GM21576 (cell line): ENCODE data around the gene GREB1.

Source experiments
- ATAC-seq: cut with Tn5 transposase; IDR thresholded peaks from one replicate; pipeline ENCODE4 v1.9.1; 2021; ENCODE audit warnings: mild to moderate bottlenecking, moderate library complexity; ENCODE audit not compliant: unreplicated experiment

Gene GREB1

GRCh38 chr2:11533278-11534070 lies at the start of gene GREB1:
TSS of gene GREB1 (plus strand) at chr2:11534045. CDS start at chr2:11556615, 22,570 bp downstream.
- ATAC-seq: no peak

- ATAC-seq: no peak
These were observed 45.0 kb upstream of the GREB1 start for GRCh38 chr2:11488809-11489208.

DNA sequence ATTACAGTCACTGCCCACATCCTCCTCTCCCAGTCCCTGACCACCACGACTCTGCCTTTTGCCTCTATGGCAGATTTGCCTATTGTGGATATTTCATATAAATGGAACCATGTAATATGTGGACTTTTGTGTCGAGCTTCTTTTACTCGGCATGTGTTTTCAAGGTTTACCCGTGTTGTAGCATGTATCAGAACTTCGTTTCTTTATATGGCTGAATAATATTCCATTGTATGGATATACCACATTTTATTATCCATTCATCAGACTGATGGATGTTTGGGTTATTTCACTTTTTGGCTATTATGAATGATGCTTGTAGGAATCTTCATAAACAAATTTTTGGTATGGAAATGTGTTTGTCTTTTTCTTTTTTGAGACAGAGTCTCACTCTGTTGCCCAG lies 43.7 kb upstream of the GREB1 start:
- ATAC-seq: no peak

- no peak for ATAC-seq
These were observed 42.4 kb upstream of the GREB1 start for GRCh38 chr2:11491348-11491933.

GRCh38 chr2:11492244-11492643 lies 41.6 kb upstream of the GREB1 start:
- ATAC-seq: no peak

DNA sequence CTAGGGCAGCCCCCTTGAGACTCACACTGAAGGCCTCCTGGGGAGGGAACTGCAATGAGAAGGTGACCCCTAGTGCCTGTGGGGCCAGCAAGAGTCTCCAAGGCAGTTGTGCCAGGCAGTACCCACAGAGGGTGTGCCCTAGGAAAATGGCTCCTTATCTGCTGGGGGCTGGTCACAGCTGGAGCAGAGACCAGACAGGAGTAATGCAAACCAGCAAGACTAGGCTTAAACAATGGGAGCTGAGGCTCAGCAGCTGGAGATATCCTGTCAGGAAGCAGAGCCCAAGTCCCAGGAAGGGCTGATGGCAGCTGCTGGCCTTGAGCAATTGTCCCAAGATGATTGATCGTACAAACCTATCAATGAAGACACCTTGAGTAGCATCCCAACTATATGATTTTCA lies 41.1 kb upstream of the GREB1 start:
- no peak for ATAC-seq

DNA sequence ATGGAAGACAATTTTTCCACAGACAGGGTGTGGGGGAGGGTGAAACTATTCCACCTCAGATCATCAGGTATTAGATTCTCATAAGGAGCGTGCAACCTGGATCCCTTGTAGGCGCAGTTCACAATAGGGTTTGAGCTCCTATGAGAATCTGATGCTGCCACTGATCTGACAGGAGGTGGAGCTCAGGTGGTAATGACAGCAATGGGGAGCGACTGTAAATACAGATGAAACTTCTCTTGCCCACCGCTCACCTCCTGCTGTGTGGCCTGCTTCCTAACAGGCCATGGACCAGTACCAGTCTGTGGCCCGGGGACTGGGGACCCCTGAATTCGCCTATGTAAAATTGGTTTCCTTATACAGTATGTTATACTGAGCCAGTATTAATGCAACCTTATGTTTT lies 40.6 kb upstream of the GREB1 start:
- no peak for ATAC-seq

DNA sequence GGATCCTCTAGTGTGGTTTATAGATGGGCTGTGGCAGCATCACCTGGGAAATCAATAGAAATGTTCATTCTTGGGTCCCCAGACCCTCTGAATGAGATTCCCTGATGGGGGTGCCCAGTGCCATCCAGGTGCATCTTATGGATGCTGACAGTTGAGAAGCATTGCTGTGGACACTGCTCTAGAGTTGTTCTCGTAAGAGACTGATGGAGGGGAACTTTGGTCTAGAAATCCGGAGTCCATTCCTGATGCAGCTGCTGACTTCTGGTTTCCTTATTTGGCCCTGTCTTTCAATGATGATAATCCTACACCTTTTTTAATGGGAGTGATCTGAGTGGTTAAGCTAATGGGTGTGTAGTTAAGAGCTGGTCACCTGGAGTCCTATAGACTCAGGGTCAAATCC lies 39.5 kb upstream of the GREB1 start:
- ATAC-seq: no peak

GRCh38 chr2:11495844-11496681 lies 37.8 kb upstream of the GREB1 start:
- ATAC-seq: no peak

DNA sequence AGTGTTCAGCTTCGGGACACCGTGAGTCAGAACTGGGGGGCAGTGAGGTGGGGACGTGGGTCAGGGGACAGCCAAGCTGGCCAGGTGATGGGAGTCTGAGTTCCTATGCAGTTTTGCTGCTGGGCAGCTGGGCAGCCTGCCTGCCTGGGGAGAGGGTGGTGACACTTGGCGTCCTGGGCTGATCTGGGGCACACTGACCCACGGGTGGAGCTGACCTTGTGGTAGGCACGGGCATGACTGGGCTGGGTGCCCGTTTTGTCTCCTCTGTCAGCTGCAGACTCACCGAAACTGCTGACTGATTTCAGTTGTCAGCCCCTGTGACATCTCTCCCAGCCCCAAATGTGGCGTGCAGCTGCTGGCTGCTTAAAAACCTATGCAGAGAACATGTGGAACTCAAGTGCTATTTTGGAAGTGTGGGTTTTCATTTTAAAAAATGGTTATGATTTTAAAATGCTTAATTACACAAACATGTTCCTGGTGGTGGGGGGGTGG lies 35.3 kb upstream of the GREB1 start:
- peak; percentile 91 for ATAC-seq

- ATAC-seq: no peak
These were observed 34.6 kb upstream of the GREB1 start for GRCh38 chr2:11499081-11499743.

DNA sequence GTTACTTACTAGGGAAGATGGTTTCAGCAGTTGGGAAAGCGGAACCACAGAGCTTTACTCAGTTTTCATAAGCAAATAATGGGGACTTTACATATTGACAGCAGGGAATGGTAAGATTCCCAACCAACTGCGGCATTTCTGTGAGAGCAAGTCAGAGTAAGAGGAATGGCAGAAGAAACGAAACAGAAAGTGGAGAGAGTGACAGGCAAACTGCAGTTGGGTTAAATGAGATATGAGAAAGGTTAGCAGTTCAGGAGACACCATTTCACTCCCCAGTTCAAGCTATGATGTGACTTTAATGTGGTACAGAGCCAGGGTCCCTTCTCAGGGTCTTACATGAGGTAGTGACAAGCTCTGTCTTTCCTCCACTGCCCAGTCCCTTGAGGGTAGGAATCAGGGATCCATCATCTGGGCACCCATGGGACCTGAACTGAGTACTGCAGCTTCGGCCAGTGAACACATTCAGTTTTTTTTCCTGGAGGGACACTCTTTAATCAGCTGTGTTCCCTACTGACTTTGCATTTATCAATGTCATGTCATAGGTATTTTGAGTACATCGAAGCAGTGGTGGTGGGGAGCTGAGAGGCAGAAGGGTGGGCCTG lies 33.0 kb upstream of the GREB1 start:
- ATAC-seq: no peak

DNA sequence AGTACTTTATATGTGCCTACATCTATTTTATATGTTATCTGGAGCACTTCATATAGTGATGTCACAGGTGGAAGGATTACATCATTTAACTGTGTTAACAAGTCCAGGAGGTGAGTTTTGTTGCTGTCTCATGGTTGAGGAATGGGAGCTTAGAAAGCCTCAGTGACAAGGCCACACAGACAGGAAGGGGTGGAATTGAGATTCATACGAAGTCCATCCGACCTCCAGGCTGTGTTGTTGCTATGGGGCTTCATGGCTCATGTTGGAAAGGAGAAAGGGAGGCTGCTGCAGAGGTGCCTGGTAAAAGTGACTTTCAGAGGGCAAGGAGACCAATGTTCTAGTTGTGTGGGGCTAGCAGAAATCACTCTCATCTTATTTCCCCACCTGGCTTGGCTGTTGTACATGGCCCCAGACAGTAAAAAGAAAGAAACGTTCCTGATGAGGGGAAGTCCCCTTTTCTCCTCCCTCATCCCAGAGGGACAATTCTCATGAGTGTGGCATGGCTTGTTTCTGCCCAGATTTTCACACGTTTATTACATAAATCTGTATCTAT lies 31.0 kb upstream of the GREB1 start:
- no peak for ATAC-seq

- ATAC-seq: no peak
These were observed 30.4 kb upstream of the GREB1 start for GRCh38 chr2:11503354-11503927.

GRCh38 chr2:11505652-11506610 lies 27.9 kb upstream of the GREB1 start:
- no peak for ATAC-seq

DNA sequence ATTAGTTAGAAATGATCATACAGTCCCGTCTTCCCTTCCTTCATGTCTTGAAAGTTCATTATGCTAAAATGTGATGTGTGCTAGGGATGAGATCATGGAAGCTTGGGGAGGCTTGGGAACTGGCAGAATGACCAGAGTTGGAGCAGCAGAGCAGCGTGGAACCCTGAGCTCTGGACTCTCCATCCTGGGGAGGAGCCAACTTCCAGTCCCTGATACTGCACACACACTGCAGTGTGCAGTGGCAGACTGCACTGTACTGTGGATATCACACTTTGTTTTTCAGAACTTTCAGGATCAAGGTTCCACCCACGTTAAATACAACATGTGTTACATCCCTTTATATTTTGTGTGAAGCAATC lies 27.3 kb upstream of the GREB1 start:
- ATAC-seq: no peak

- ATAC-seq: no peak
These were observed 26.3 kb upstream of the GREB1 start for GRCh38 chr2:11507517-11507916.

- no peak for ATAC-seq
These were observed 25.6 kb upstream of the GREB1 start for GRCh38 chr2:11508279-11508678.
